GM12878 (cell line): ENCODE results near the gene ANKRD33B. TPM values are rescaled to one million over a fixed set of nuclear protein-coding genes. Genes with fewer than 3 reads are reported as not detected.

ENCODE experiments used
- ATAC-seq: fragments of 200-7000 bp; cut with Tn5 transposase; 3 replicates; pipeline ENCODE4 v1.9.1; 2020; ENCODE audit warnings: mild to moderate bottlenecking, moderate library complexity
- BruUV-seq: library from RNA; stranded (reverse); fragments of 400-500 nt; replicated peaks from 2 replicates; lab custom pipeline; 2021; lab: Mats Ljungman, UMichigan
- CTCF ChIA-PET: fragments of 300-600 bp; sonication (Branson Sonifier 250); formaldehyde crosslinking; extraction: SDS; loops from one replicate; lab custom pipeline; 2021; ENCODE audit warnings: inconsistent platforms; lab: Yijun Ruan, JAX
- POLR2A ChIA-PET: fragments of 350-600 bp; formaldehyde crosslinking; extraction: SDS; loops from one replicate; lab custom pipeline; 2021; ENCODE audit warnings: inconsistent platforms; lab: Charles Lee
- RAD21 ChIA-PET: fragments of 300-600 bp; sonication (Branson Sonifier 250); formaldehyde crosslinking; loops from one replicate; lab custom pipeline; 2023; ENCODE audit warnings: antibody characterized with exemption; ENCODE audit not compliant: unreplicated experiment; lab: Charles Lee
- SMC1A ChIA-PET: fragments of 300-600 bp; sonication (Branson Sonifier 250); formaldehyde crosslinking; loops from one replicate; lab custom pipeline; 2023; ENCODE audit not compliant: unreplicated experiment, uncharacterized antibody; lab: Charles Lee
- DNase-seq: peaks from one replicate; pipeline ENCODE4 v3.0.0-alpha.2; 2011; ENCODE audit warnings: low read depth, low spot score
- FAIRE-seq: peaks from 3 replicates; lab custom pipeline; 2011; peaks lifted over from hg19 to GRCh38; lab: Jason Lieb, UNC
- H2AFZ ChIP-seq: 2 replicates; pipeline ENCODE4 v1.6.0; 2011; ENCODE audit warnings: low read depth, low read length, control low read depth; ENCODE audit not compliant: control insufficient read depth
- H3K27ac ChIP-seq: 2 replicates; pipeline ENCODE4 v1.5.1; 2011; ENCODE audit warnings: control low read depth; ENCODE audit not compliant: control insufficient read depth, insufficient read depth
- H3K27me3 ChIP-seq, 2 experiments: replicated peaks in 1 of 2; 2 replicates each; pipeline versions ENCODE4 v1.6.0 to v1.6.1; 2011; ENCODE audit warnings: low read length in 1 of 2; ENCODE audit not compliant: control insufficient read depth in 2 of 2, insufficient read depth in 2 of 2
- H3K36me3 ChIP-seq, 2 experiments: 2 replicates each; pipeline ENCODE4 v1.5.1; 2011; ENCODE audit warnings: low read length in 1 of 2; ENCODE audit not compliant: control insufficient read depth in 2 of 2, insufficient read depth in 2 of 2
- H3K4me1 ChIP-seq: 2 replicates; pipeline ENCODE4 v1.6.1; 2011; ENCODE audit warnings: mild to moderate bottlenecking, low read length, moderate library complexity, mixed read lengths; ENCODE audit not compliant: control insufficient read depth, insufficient read depth
- H3K4me2 ChIP-seq: 2 replicates; pipeline ENCODE4 v1.6.0; 2011; ENCODE audit warnings: control low read depth; ENCODE audit not compliant: control insufficient read depth, insufficient read depth
- H3K4me3 ChIP-seq: fragments of 200-600 bp; sonication (generic); 2 replicates; pipeline ENCODE4 v1.5.1; 2016
- H3K79me2 ChIP-seq: 2 replicates; pipeline ENCODE4 v1.6.0; 2011; ENCODE audit warnings: low read length; ENCODE audit not compliant: control insufficient read depth, insufficient read depth
- H3K9ac ChIP-seq: 2 replicates; pipeline ENCODE4 v1.8.0; 2011; ENCODE audit warnings: low read length, control low read depth, mixed read lengths; ENCODE audit not compliant: control insufficient read depth, insufficient read depth
- H3K9me3 ChIP-seq: replicated peaks from 3 replicates; pipeline ENCODE4 v1.5.1; 2011; ENCODE audit warnings: mild to moderate bottlenecking, low read length; ENCODE audit not compliant: control insufficient read depth, insufficient read depth
- H4K20me1 ChIP-seq: 2 replicates; pipeline ENCODE4 v1.6.0; 2011; ENCODE audit not compliant: control insufficient read depth, insufficient read depth
- BCL11A ChIP-seq: IDR thresholded peaks from 2 replicates; pipeline ENCODE4 v1.6.1; 2011; ENCODE audit warnings: low read depth, low read length
- CUX1 ChIP-seq: IDR thresholded peaks from 2 replicates; pipeline ENCODE4 v1.6.1; 2012; ENCODE audit warnings: improper control_type of control experiment, low read depth, low read length; ENCODE audit not compliant: insufficient replicate concordance
- ETV6 ChIP-seq, 2 experiments: fragments of 450-650 bp in 1 of 2; IDR thresholded peaks in 1 of 2; conservative IDR thresholded peaks in 1 of 2; 2 replicates each; pipeline ENCODE4 v1.6.1; 2014; ENCODE audit warnings: antibody characterized with exemption in 1 of 2, borderline replicate concordance in 1 of 2, low read depth in 1 of 2, mild to moderate bottlenecking in 1 of 2, moderate library complexity in 1 of 2
- KDM1A ChIP-seq: fragments of 200-600 bp; sonication (generic); IDR thresholded peaks from 2 replicates; pipeline ENCODE4 v1.6.1; 2016; ENCODE audit warnings: borderline replicate concordance
- NFXL1 ChIP-seq: fragments of 450-650 bp; IDR thresholded peaks from 2 replicates; pipeline ENCODE4 v1.6.1; 2017; ENCODE audit warnings: antibody characterized with exemption, mild to moderate bottlenecking, borderline replicate concordance
- SREBF2 ChIP-seq: IDR thresholded peaks from 2 replicates; pipeline ENCODE4 v1.6.1; 2012; ENCODE audit warnings: mild to moderate bottlenecking, low read length
- TBL1XR1 ChIP-seq: IDR thresholded peaks from 2 replicates; pipeline ENCODE4 v1.6.1; 2012; ENCODE audit warnings: low read depth, low read length, improper control_type of control experiment
- TCF3 ChIP-seq: IDR thresholded peaks from 2 replicates; pipeline ENCODE4 v1.6.1; 2012; ENCODE audit warnings: low read depth, mild to moderate bottlenecking, low read length, borderline replicate concordance; ENCODE audit not compliant: insufficient read depth
- WRNIP1 ChIP-seq: IDR thresholded peaks from 2 replicates; pipeline ENCODE4 v1.6.1; 2011; ENCODE audit warnings: low read depth, low read length, improper control_type of control experiment, borderline replicate concordance
- ZNF622 ChIP-seq: fragments of 450-650 bp; IDR thresholded peaks from 2 replicates; pipeline ENCODE4 v1.6.1; 2017; ENCODE audit warnings: mild to moderate bottlenecking, inconsistent platforms
- ZNF687 ChIP-seq: fragments of 450-650 bp; IDR thresholded peaks from 2 replicates; pipeline ENCODE4 v1.6.1; 2017; ENCODE audit warnings: mild to moderate bottlenecking, moderate library complexity
- WGBS: methylation state at CpG from one replicate; pipeline ENCODE4 v1.1.6; 2016; ENCODE audit warnings: low lambda C conversion rate; ENCODE audit not compliant: insufficient replicate concordance, insufficient coverage; ENCODE audit errors: missing lambda C conversion rate; 5-methylcytosine and 5-hydroxymethylcytosine counted together
- in situ Hi-C: fragments of 300-500 bp; cut with MboI; formaldehyde crosslinking; loops from 9 replicates; pipeline ENCODE4 v1.14.3; 2018; ENCODE audit warnings: mixed read lengths
- intact Hi-C: fragments of 100-400 bp; cut with micrococcal nuclease; formaldehyde crosslinking; loops from one replicate; pipeline ENCODE4 v1.14.2; 2022; ENCODE audit not compliant: unreplicated experiment
- polyA plus RNA-seq, 11 experiments: library from polyadenylated mRNA; depleted of rRNA in 4 of 11; unstranded in 6 of 11; stranded (reverse) in 5 of 11; fragments of >200 nt; fragmentation: Nextera tagmentation in 4 of 11; fragmentation: Illumina TruSeq in 1 of 11; extraction: Ambion mirVana in 4 of 11; extraction: Trizol in 1 of 11; gene quantifications; 1 replicate in 1 of 11; 2 replicates in 10 of 11; pipeline versions ENCODE4 v1.2.1 to v1.2.3, GENCODE V29; 2011 to 2016; ENCODE audit warnings: inconsistent platforms in 2 of 11, missing spikeins in 2 of 11, low read depth in 1 of 11
- total RNA-seq, 4 experiments: library from RNA; depleted of rRNA in 3 of 4; stranded (reverse); fragments of >200 nt in 3 of 4; fragmentation: Illumina TruSeq in 1 of 4; extraction: Trizol in 1 of 4; gene quantifications; 2 replicates each; pipeline versions ENCODE4 v1.2.1 to v1.2.3, GENCODE V29; 2013 to 2021
- TF ChIP-seq, protein P1 (sequence below): fragments of 450-650 bp; conservative IDR thresholded peaks from 2 replicates; pipeline ENCODE4 v1.6.1; 2017; ENCODE audit warnings: mild to moderate bottlenecking, moderate library complexity

The ANKRD33B gene
- total and polyA plus RNA-seq, 10 of the 15 experiments (the other 5 are each of a cell fraction or from before 2014, with no cell fraction given) = 4.9 to 61.6 (median 15.6) TPM

- DNase-seq = no peak
- POLR2A ChIA-PET = interaction anchor here (0.7 to 4.7 kb wide), 4 partner anchors 12 to 38 kb away, joined by 3 to 22 read pairs (median 8); no protein-coding TSS in a partner anchor
- peaks cover 71% of the 10 kb centered on the region for H3K79me2 ChIP-seq
- no peak for FAIRE-seq
- WGBS = 65% methylated on average over 6 of the region's 6 CpGs
- in situ Hi-C loops = no loop called here
- peak overlapping the region; percentile 42; the same call in 1 of the 2 replicates for H3K27ac ChIP-seq
- no peak overlapping the region for H3K4me2 ChIP-seq
- intact Hi-C loops = no loop called here
- no peaks in the 10 kb centered on the region for H3K27me3 ChIP-seq
- H3K9me3 ChIP-seq = no peaks in the 10 kb centered on the region
- BruUV-seq = no TSS peak
- H4K20me1 ChIP-seq = no peaks in the 10 kb centered on the region
- SMC1A ChIA-PET = interaction anchor here (0.9 to 12.5 kb wide), 7 partner anchors 11 to 151 kb away, joined by 4 to 192 read pairs (median 6); no protein-coding TSS in a partner anchor
- no peak overlapping the region for H2AFZ ChIP-seq
- CTCF ChIA-PET = interaction anchor here (0.6 to 0.9 kb wide), 4 partner anchors 23 to 152 kb away, joined by 3 to 5 read pairs (median 3); no protein-coding TSS in a partner anchor
- H3K4me3 ChIP-seq = no peak overlapping the region
- peaks cover 59% of the 10 kb centered on the region for H3K4me1 ChIP-seq
- RAD21 ChIA-PET = interaction anchor here (4.5 kb wide), 1 partner anchor 27 kb away, joined by 46 read pairs; no protein-coding TSS in a partner anchor
- peaks cover 8 to 10% of the 10 kb centered on the region in 2 experiments; a peak in 3 of 4 replicates for H3K36me3 ChIP-seq
- ATAC-seq = no peak
- H3K9ac ChIP-seq = no peak overlapping the region
- no peak for TF ChIP-seq WRNIP1
- no peak for TF ChIP-seq BCL11A
- TF ChIP-seq KDM1A = no peak
- no peak for TF ChIP-seq SREBF2
- TF ChIP-seq ZNF622 = no peak
- TF ChIP-seq NFXL1 = no peak
- no peak for TF ChIP-seq CUX1
- TF ChIP-seq ETV6 (conservative IDR thresholded peaks at IDR 0.05 in 1 of 2, IDR thresholded peaks at IDR 0.05 in 1 of 2; ENCODE audit: borderline replicate concordance in 1 of 2, low read depth in 1 of 2) = no peak
- TF ChIP-seq TCF3 = no peak
- no peak for TF ChIP-seq TBL1XR1
- TF ChIP-seq ZNF687 = no peak
- TF ChIP-seq, protein P1, sequence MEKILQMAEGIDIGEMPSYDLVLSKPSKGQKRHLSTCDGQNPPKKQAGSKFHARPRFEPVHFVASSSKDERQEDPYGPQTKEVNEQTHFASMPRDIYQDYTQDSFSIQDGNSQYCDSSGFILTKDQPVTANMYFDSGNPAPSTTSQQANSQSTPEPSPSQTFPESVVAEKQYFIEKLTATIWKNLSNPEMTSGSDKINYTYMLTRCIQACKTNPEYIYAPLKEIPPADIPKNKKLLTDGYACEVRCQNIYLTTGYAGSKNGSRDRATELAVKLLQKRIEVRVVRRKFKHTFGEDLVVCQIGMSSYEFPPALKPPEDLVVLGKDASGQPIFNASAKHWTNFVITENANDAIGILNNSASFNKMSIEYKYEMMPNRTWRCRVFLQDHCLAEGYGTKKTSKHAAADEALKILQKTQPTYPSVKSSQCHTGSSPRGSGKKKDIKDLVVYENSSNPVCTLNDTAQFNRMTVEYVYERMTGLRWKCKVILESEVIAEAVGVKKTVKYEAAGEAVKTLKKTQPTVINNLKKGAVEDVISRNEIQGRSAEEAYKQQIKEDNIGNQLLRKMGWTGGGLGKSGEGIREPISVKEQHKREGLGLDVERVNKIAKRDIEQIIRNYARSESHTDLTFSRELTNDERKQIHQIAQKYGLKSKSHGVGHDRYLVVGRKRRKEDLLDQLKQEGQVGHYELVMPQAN = no peak
These were observed 41.1 kb downstream of the ANKRD33B start for GRCh38 chr5:10604975-10605374.
